Measurements from ENCODE around the gene DLX4.

Gene DLX4

GRCh38 chr17:49968405-49969133 is 421 bp upstream of the DLX4 start:
- peak; percentile 26 to 28 for DNase-seq (ENCODE audit: low read depth in 2 of 2)

GRCh38 chr17:49969795-49970389 is 902 bp downstream of the DLX4 start:
- no peak for DNase-seq (ENCODE audit: low read depth in 2 of 2)

- DNase-seq (ENCODE audit: low read depth in 2 of 2): no peak
These were observed 1.5 kb downstream of the DLX4 start for GRCh38 chr17:49970498-49970897.

- no peak for DNase-seq (ENCODE audit: low read depth in 2 of 2)
These were observed 2.3 kb downstream of the DLX4 start for GRCh38 chr17:49971199-49971847.

GRCh38 chr17:49971848-49972485 is 3.0 kb downstream of the DLX4 start:
- no peak for DNase-seq (ENCODE audit: low read depth in 2 of 2)

- no peak for DNase-seq (ENCODE audit: low read depth in 2 of 2)
These were observed 3.7 kb downstream of the DLX4 start for GRCh38 chr17:49972486-49973270.

- no peak for DNase-seq (ENCODE audit: low read depth in 2 of 2)
These were observed 4.3 kb downstream of the DLX4 start for GRCh38 chr17:49973271-49973615.

- DNase-seq (ENCODE audit: low read depth in 2 of 2): no peak
These were observed 6.5 kb downstream of the DLX4 start for GRCh38 chr17:49975531-49975930.

- no peak for DNase-seq (ENCODE audit: low read depth in 2 of 2)
These were observed 7.3 kb downstream of the DLX4 start for GRCh38 chr17:49976163-49976827.

GRCh38 chr17:49976828-49977202 is 7.8 kb downstream of the DLX4 start:
- no peak for DNase-seq (ENCODE audit: low read depth in 2 of 2)

- DNase-seq (ENCODE audit: low read depth in 2 of 2): no peak
These were observed 8.7 kb downstream of the DLX4 start for GRCh38 chr17:49977463-49978389.

- no peak for DNase-seq (ENCODE audit: low read depth in 2 of 2)
These were observed 9.5 kb downstream of the DLX4 start for GRCh38 chr17:49978501-49978900.

- DNase-seq (ENCODE audit: low read depth in 2 of 2): no peak
These were observed 10.9 kb downstream of the DLX4 start for GRCh38 chr17:49979748-49980479.

- no peak for DNase-seq (ENCODE audit: low read depth in 2 of 2)
These were observed 11.8 kb downstream of the DLX4 start for GRCh38 chr17:49980703-49981197.

GRCh38 chr17:49984283-49984682 is 15.3 kb downstream of the DLX4 start:
- DNase-seq (ENCODE audit: low read depth in 2 of 2): no peak

GRCh38 chr17:49984776-49985175 is 15.8 kb downstream of the DLX4 start:
- no peak for DNase-seq (ENCODE audit: low read depth in 2 of 2)

GRCh38 chr17:49985310-49985990 is 16.5 kb downstream of the DLX4 start:
- no peak for DNase-seq (ENCODE audit: low read depth in 2 of 2)

- DNase-seq (ENCODE audit: low read depth in 2 of 2): no peak
These were observed 17.7 kb downstream of the DLX4 start for GRCh38 chr17:49986396-49987289.

All from stimulated activated CD8-positive, alpha-beta memory T cell treated with anti-CD3 and anti-CD28 coated beads, Interleukin-7, amount 100 ng/mL, for 1 hour (primary cell).